ENCODE results near the gene TEFM.

Gene TEFM

GRCh38 chr17:30929081-30929633, 23.1 kb upstream of the TEFM start:
- no peak for DNase-seq
- H3K27ac Mint-ChIP-seq, result no peak overlapping the region
- no peaks in the 10 kb centered on the region for H3K36me3 Mint-ChIP-seq (ENCODE audit: low read depth)
- TF ChIP-seq CTCF (IDR thresholded peaks at IDR 0.05), result no peak
- peaks cover 65% of the 10 kb centered on the region for H3K27me3 Mint-ChIP-seq (ENCODE audit: low read depth, poor library complexity)
- H3K4me3 Mint-ChIP-seq, result no peak overlapping the region
- no peaks in the 10 kb centered on the region for H3K9me3 Mint-ChIP-seq
- H3K4me1 Mint-ChIP-seq, result no peaks in the 10 kb centered on the region

GRCh38 chr17:30928584-30928983, 22.5 kb upstream of the TEFM start:
- no peaks in the 10 kb centered on the region for H3K36me3 Mint-ChIP-seq (ENCODE audit: low read depth)
- no peak overlapping the region for H3K4me3 Mint-ChIP-seq
- peaks cover 65% of the 10 kb centered on the region for H3K27me3 Mint-ChIP-seq (ENCODE audit: low read depth, poor library complexity)
- no peaks in the 10 kb centered on the region for H3K4me1 Mint-ChIP-seq
- no peak for DNase-seq
- TF ChIP-seq CTCF (IDR thresholded peaks at IDR 0.05), result no peak
- H3K9me3 Mint-ChIP-seq, result no peaks in the 10 kb centered on the region
- no peak overlapping the region for H3K27ac Mint-ChIP-seq

GRCh38 chr17:30927756-30928155, 21.7 kb upstream of the TEFM start:
- Mint-ChIP-seq H3K4me1 (peaks cover 3% of the 10 kb centered on the region), H3K9me3 (no peaks in the 10 kb centered on the region), H3K4me3 (no peak overlapping the region), H3K27ac (no peak overlapping the region), H3K27me3 (ENCODE audit: low read depth, poor library complexity) (peaks cover 71% of the 10 kb centered on the region), H3K36me3 (ENCODE audit: low read depth) (no peaks in the 10 kb centered on the region)
- no peak for TF ChIP-seq CTCF (IDR thresholded peaks at IDR 0.05)
- no peak for DNase-seq

- Mint-ChIP-seq H3K4me1 (peaks cover 5% of the 10 kb centered on the region), H3K27me3 (ENCODE audit: low read depth, poor library complexity) (peaks cover 74% of the 10 kb centered on the region), H3K36me3 (ENCODE audit: low read depth) (no peaks in the 10 kb centered on the region), H3K4me3 (no peak overlapping the region), H3K9me3 (no peaks in the 10 kb centered on the region), H3K27ac (no peak overlapping the region)
- TF ChIP-seq CTCF (IDR thresholded peaks at IDR 0.05), result no peak
- no peak for DNase-seq
Observed at GRCh38 chr17:30926516-30926915, 20.5 kb upstream of the TEFM start.

- no peak overlapping the region for H3K4me3 Mint-ChIP-seq
- peaks cover 4% of the 10 kb centered on the region for H3K9me3 Mint-ChIP-seq
- H3K27me3 Mint-ChIP-seq (ENCODE audit: low read depth, poor library complexity), result peaks cover 82% of the 10 kb centered on the region
- H3K27ac Mint-ChIP-seq, result no peak overlapping the region
- peaks cover 5% of the 10 kb centered on the region for H3K4me1 Mint-ChIP-seq
- no peak for TF ChIP-seq CTCF (IDR thresholded peaks at IDR 0.05)
- DNase-seq, result no peak
- peaks cover 5% of the 10 kb centered on the region for H3K36me3 Mint-ChIP-seq (ENCODE audit: low read depth)
Observed at GRCh38 chr17:30924341-30924740, 18.3 kb upstream of the TEFM start.

GRCh38 chr17:30922235-30923030, 16.4 kb upstream of the TEFM start:
- Mint-ChIP-seq H3K4me3 (peak overlapping the region; percentile 81), H3K27me3 (ENCODE audit: low read depth, poor library complexity) (peaks cover 98% of the 10 kb centered on the region), H3K4me1 (peaks cover 5% of the 10 kb centered on the region), H3K36me3 (ENCODE audit: low read depth) (peaks cover 5% of the 10 kb centered on the region), H3K9me3 (peaks cover 4% of the 10 kb centered on the region), H3K27ac (no peak overlapping the region)
- no peak for TF ChIP-seq CTCF (IDR thresholded peaks at IDR 0.05)
- peak; percentile 35 for DNase-seq

Measured in nephron progenitor cell (in vitro differentiated cells).